H1 (cell line): ENCODE measurements around the gene PDGFA. TPM values are rescaled to one million over a fixed set of nuclear protein-coding genes. Genes with fewer than 3 reads are reported as not detected.

Experiments used
- ATF3 ChIP-seq: IDR thresholded peaks from 2 replicates; pipeline ENCODE4 v1.6.1; 2011; ENCODE audit warnings: low read depth, mild to moderate bottlenecking, low read length; ENCODE audit not compliant: insufficient read depth
- CHD7 ChIP-seq: fragments of 300-600 bp; sonication (generic); IDR thresholded peaks from 2 replicates; pipeline ENCODE4 v1.7.1; 2012; ENCODE audit warnings: low read length, moderate library complexity, mild to moderate bottlenecking, inconsistent platforms; ENCODE audit not compliant: insufficient replicate concordance
- EZH2 ChIP-seq: fragments of 200-600 bp; sonication (generic); IDR thresholded peaks from 2 replicates; pipeline ENCODE4 v1.7.1; 2012; ENCODE audit warnings: low read depth, mild to moderate bottlenecking, moderate library complexity, low read length, inconsistent platforms; ENCODE audit not compliant: severe bottlenecking
- JUN ChIP-seq: IDR thresholded peaks from 2 replicates; pipeline ENCODE4 v1.6.1; 2011; ENCODE audit warnings: low read depth, mild to moderate bottlenecking, improper control_type of control experiment, low read length
- KDM4A ChIP-seq: IDR thresholded peaks from one replicate; pipeline ENCODE4 v1.7.1; 2012; ENCODE audit warnings: low read depth, mild to moderate bottlenecking, moderate library complexity, low read length, inconsistent platforms; ENCODE audit not compliant: severe bottlenecking
- NANOG ChIP-seq: IDR thresholded peaks from 2 replicates; pipeline ENCODE4 v1.6.1; 2011; ENCODE audit warnings: low read length, low read depth, mild to moderate bottlenecking, inconsistent platforms; ENCODE audit not compliant: insufficient read depth, poor library complexity, severe bottlenecking
- POU5F1 ChIP-seq: IDR thresholded peaks from 2 replicates; pipeline ENCODE4 v1.6.1; 2011; ENCODE audit warnings: low read depth, mild to moderate bottlenecking, low read length, moderate library complexity
- ZNF274 ChIP-seq: IDR thresholded peaks from 2 replicates; pipeline ENCODE4 v1.7.0; 2012; ENCODE audit warnings: low read length, borderline replicate concordance; ENCODE audit errors: extremely low read depth
- polyA plus RNA-seq, 7 experiments: library from polyadenylated mRNA; depleted of rRNA in 3 of 7; stranded (reverse) in 5 of 7; unstranded in 2 of 7; fragments of >200 nt in 5 of 7; fragments of 200-250 nt in 2 of 7; gene quantifications; 1 replicate in 5 of 7; 2 replicates in 1 of 7; 4 replicates in 1 of 7; pipeline versions ENCODE4 v1.2.1 to v1.2.3, GENCODE V29; 2011 to 2013; ENCODE audit warnings: missing spikeins in 2 of 7, mixed read lengths in 2 of 7
- total RNA-seq: library from RNA; stranded (reverse); fragmentation: NEBNext Ultra II Directional; extraction: Animal tissue kit (Norgen Biotek cat#: 25700); gene quantifications from 2 replicates; pipeline ENCODE4 v1.2.1, GENCODE V29; 2021

The PDGFA gene
- total and polyA plus RNA-seq, 2 of the 8 experiments (the other 6 are each of a cell fraction or from before 2014, with no cell fraction given): 21.1 to 43.0 TPM

GRCh38 chr7:501526-501925 lies 18.1 kb downstream of the PDGFA start (continued):
- TF ChIP-seq CHD7 (no peak), ZNF274 (no peak), JUN (no peak), POU5F1 (no peak), EZH2 (no peak), ATF3 (no peak), KDM4A (no peak), NANOG (no peak)
